Measurements from ENCODE around the gene POLN. TPM values are rescaled to one million over a fixed set of nuclear protein-coding genes. Genes with fewer than 3 reads are reported as not detected.
"Not testable (repeated sequence)": the region's sequence is repeated elsewhere in the genome, so short reads cannot be mapped to it uniquely, and the experiment has no call there.

POLN gene
- total RNA-seq, 4 donors from 2014 or later: 3.3 to 9.6 (median 5.5) TPM

- Histone ChIP-seq H3K27ac (no peak overlapping the region), H3K4me1 (peaks cover 0 to 8% (median 0%) of the 10 kb centered on the region in 4 donors), H3K9me3 (no peaks in the 10 kb centered on the region), H3K36me3 (peaks cover 0 to 20% (median 0%) of the 10 kb centered on the region in 3 donors), H3K27me3 (no peaks in the 10 kb centered on the region), H3K4me3 (no peak overlapping the region)
- DNase-seq (ENCODE audit: low spot score in 2 of 2): no peak
- WGBS, 2 donors: 71 to 83% methylated on average over 1 of the region's 1 CpG
- TF ChIP-seq EP300 (IDR thresholded peaks at IDR 0.05) (no peak), CTCF (IDR thresholded peaks at IDR 0.05) (no peak), POLR2A (IDR thresholded peaks at IDR 0.05) (no peak)
Observed at GRCh38 chr4:2218436-2218835, 23.5 kb downstream of the POLN start.

GRCh38 chr4:2217726-2218125 lies 24.2 kb downstream of the POLN start:
- DNase-seq (ENCODE audit: low spot score in 2 of 2): no peak
- H3K9me3 ChIP-seq: no peaks in the 10 kb centered on the region
- TF ChIP-seq CTCF (IDR thresholded peaks at IDR 0.05) (no peak), POLR2A (IDR thresholded peaks at IDR 0.05) (no peak), EP300 (IDR thresholded peaks at IDR 0.05) (no peak)

GRCh38 chr4:2212831-2213230 lies 29.1 kb downstream of the POLN start:
- Histone ChIP-seq H3K9me3 (no peaks in the 10 kb centered on the region), H3K36me3 (peaks cover 0 to 10% (median 0%) of the 10 kb centered on the region in 3 donors), H3K27ac (no peak overlapping the region), H3K4me3 (no peak overlapping the region), H3K4me1 (no peaks in the 10 kb centered on the region), H3K27me3 (no peaks in the 10 kb centered on the region)
- WGBS, 2 donors: 82% methylated on average over 1 of the region's 1 CpG
- DNase-seq (ENCODE audit: low spot score in 2 of 2): no peak
- TF ChIP-seq CTCF (IDR thresholded peaks at IDR 0.05): no peak
- no peak for TF ChIP-seq EP300 (IDR thresholded peaks at IDR 0.05)
- no peak for TF ChIP-seq POLR2A (IDR thresholded peaks at IDR 0.05)

More at GRCh38 chr4:2217726-2218125, 24.2 kb downstream of the POLN start:
- H3K27ac ChIP-seq: no peak overlapping the region
- H3K36me3 ChIP-seq: peaks cover 0 to 13% (median 0%) of the 10 kb centered on the region in 3 donors
- H3K27me3 ChIP-seq: no peaks in the 10 kb centered on the region
- H3K4me3 ChIP-seq: no peak overlapping the region
- H3K4me1 ChIP-seq: peaks cover 0 to 8% (median 0%) of the 10 kb centered on the region in 4 donors
- 62 to 66% methylated on average over 3 of the region's 3 CpGs for WGBS, 2 donors

GRCh38 chr4:2202789-2203188 lies 39.1 kb downstream of the POLN start:
- not testable (repeated sequence) for H3K27me3 ChIP-seq; H3K4me1 ChIP-seq; H3K9me3 ChIP-seq; DNase-seq (ENCODE audit: low spot score in 2 of 2); H3K27ac ChIP-seq; H3K4me3 ChIP-seq
- H3K36me3 ChIP-seq: peaks cover 0 to 11% (median 0%) of the 10 kb centered on the region in 3 donors
- WGBS, 2 donors: 95 to 96% methylated on average over 1 of the region's 1 CpG

GRCh38 chr4:2194496-2194895 lies 47.4 kb downstream of the POLN start:
- peaks cover 0 to 39% (median 0%) of the 10 kb centered on the region in 3 donors for H3K36me3 ChIP-seq
- H3K4me1 ChIP-seq: no peaks in the 10 kb centered on the region
- no peaks in the 10 kb centered on the region for H3K9me3 ChIP-seq
- no peak overlapping the region for H3K27ac ChIP-seq
- H3K4me3 ChIP-seq: no peak overlapping the region
- TF ChIP-seq EP300 (IDR thresholded peaks at IDR 0.05) (no peak), POLR2A (IDR thresholded peaks at IDR 0.05) (no peak), CTCF (IDR thresholded peaks at IDR 0.05) (no peak)
- WGBS, 2 donors: 88% methylated on average over 4 of the region's 4 CpGs
- no peak for DNase-seq (ENCODE audit: low spot score in 2 of 2)
- no peaks in the 10 kb centered on the region for H3K27me3 ChIP-seq

GRCh38 chr4:2193326-2193725 lies 48.6 kb downstream of the POLN start:
- DNase-seq (ENCODE audit: low spot score in 2 of 2): no peak
- H3K4me3 ChIP-seq: no peak overlapping the region
- no peak for TF ChIP-seq EP300 (IDR thresholded peaks at IDR 0.05)
- TF ChIP-seq CTCF (IDR thresholded peaks at IDR 0.05): no peak
- TF ChIP-seq POLR2A (IDR thresholded peaks at IDR 0.05): no peak
- H3K27me3 ChIP-seq: no peaks in the 10 kb centered on the region
- WGBS, 2 donors: 80 to 82% methylated on average over 7 of the region's 7 CpGs
- H3K4me1 ChIP-seq: no peaks in the 10 kb centered on the region
- H3K9me3 ChIP-seq: no peaks in the 10 kb centered on the region
- H3K36me3 ChIP-seq: peaks cover 0 to 36% (median 0%) of the 10 kb centered on the region in 3 donors
- H3K27ac ChIP-seq: no peak overlapping the region

Data from tibial nerve (tissue), 4 donors.